H1 (cell line): ENCODE data around the gene ACOT9. TPM values are rescaled to one million over a fixed set of nuclear protein-coding genes. Genes with fewer than 3 reads are reported as not detected.

Experiments
- BACH1 ChIP-seq: IDR thresholded peaks from 2 replicates; pipeline ENCODE4 v1.6.1; 2012; ENCODE audit warnings: low read length, improper control_type of control experiment
- BRCA1 ChIP-seq: IDR thresholded peaks from 2 replicates; pipeline ENCODE4 v1.6.1; 2012; ENCODE audit warnings: low read depth, low read length, improper control_type of control experiment
- CHD1 ChIP-seq: IDR thresholded peaks from 2 replicates; pipeline ENCODE4 v1.6.1; 2012; ENCODE audit warnings: low read depth, low read length, improper control_type of control experiment
- JUN ChIP-seq: IDR thresholded peaks from 2 replicates; pipeline ENCODE4 v1.6.1; 2011; ENCODE audit warnings: low read depth, mild to moderate bottlenecking, improper control_type of control experiment, low read length
- RXRA ChIP-seq: IDR thresholded peaks from 2 replicates; pipeline ENCODE4 v1.6.1; 2011; ENCODE audit warnings: low read depth, mild to moderate bottlenecking, low read length, moderate library complexity; ENCODE audit not compliant: insufficient read depth
- polyA plus RNA-seq, 7 experiments: library from polyadenylated mRNA; depleted of rRNA in 3 of 7; stranded (reverse) in 5 of 7; unstranded in 2 of 7; fragments of >200 nt in 5 of 7; fragments of 200-250 nt in 2 of 7; gene quantifications; 1 replicate in 5 of 7; 2 replicates in 1 of 7; 4 replicates in 1 of 7; pipeline versions ENCODE4 v1.2.1 to v1.2.3, GENCODE V29; 2011 to 2013; ENCODE audit warnings: missing spikeins in 2 of 7, mixed read lengths in 2 of 7
- total RNA-seq: library from RNA; stranded (reverse); fragmentation: NEBNext Ultra II Directional; extraction: Animal tissue kit (Norgen Biotek cat#: 25700); gene quantifications from 2 replicates; pipeline ENCODE4 v1.2.1, GENCODE V29; 2021
- TF ChIP-seq, protein P1 (sequence below): IDR thresholded peaks from 2 replicates; pipeline ENCODE4 v1.6.1; 2012; ENCODE audit warnings: low read length, inconsistent platforms
- TF ChIP-seq, protein P2 (sequence below): IDR thresholded peaks from 2 replicates; pipeline ENCODE4 v1.6.1; 2011; ENCODE audit warnings: low read length, improper control_type of control experiment

The ACOT9 gene
- total and polyA plus RNA-seq, 2 of the 8 experiments (the other 6 are each of a cell fraction or from before 2014, with no cell fraction given) = 20.7 to 39.5 TPM

DNA sequence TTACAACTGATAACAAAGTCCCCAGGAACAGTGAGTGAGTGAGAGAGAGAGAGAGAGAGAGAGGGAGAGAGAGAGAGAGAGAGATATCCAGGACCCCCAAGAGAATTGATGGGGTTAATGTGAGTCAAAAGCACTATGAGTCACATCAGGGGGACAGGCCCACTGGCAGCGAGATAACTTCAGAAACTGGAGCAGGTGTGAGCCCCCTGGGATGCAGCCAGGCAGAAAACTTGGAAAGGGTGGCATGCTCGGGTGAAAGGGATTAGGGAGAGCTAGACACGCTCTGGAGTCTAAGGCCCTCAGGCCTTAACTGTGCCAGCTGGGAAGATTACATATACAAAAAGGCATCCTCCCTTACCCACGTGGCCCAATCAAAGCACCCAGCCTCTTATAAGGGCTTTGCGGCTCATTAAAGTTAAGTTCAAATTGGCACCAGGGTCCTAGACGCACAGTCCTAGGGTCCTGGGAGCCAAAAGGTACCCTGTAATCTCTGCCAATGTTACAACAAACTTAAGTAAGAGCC is 841 bp downstream of the ACOT9 start (continued):
- TF ChIP-seq, protein P1, sequence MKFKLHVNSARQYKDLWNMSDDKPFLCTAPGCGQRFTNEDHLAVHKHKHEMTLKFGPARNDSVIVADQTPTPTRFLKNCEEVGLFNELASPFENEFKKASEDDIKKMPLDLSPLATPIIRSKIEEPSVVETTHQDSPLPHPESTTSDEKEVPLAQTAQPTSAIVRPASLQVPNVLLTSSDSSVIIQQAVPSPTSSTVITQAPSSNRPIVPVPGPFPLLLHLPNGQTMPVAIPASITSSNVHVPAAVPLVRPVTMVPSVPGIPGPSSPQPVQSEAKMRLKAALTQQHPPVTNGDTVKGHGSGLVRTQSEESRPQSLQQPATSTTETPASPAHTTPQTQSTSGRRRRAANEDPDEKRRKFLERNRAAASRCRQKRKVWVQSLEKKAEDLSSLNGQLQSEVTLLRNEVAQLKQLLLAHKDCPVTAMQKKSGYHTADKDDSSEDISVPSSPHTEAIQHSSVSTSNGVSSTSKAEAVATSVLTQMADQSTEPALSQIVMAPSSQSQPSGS = no peak
- TF ChIP-seq BRCA1 = no peak
- no peak for TF ChIP-seq CHD1
- TF ChIP-seq RXRA = no peak
- TF ChIP-seq BACH1 = no peak
- TF ChIP-seq, protein P2, sequence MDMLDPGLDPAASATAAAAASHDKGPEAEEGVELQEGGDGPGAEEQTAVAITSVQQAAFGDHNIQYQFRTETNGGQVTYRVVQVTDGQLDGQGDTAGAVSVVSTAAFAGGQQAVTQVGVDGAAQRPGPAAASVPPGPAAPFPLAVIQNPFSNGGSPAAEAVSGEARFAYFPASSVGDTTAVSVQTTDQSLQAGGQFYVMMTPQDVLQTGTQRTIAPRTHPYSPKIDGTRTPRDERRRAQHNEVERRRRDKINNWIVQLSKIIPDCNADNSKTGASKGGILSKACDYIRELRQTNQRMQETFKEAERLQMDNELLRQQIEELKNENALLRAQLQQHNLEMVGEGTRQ = no peak
- TF ChIP-seq JUN = no peak
